Thoracic aorta (tissue), 2 donors: ENCODE measurements around the gene KNOP1. TPM values are rescaled to one million over a fixed set of nuclear protein-coding genes. Genes with fewer than 3 reads are reported as not detected.

Experiments used
- ATAC-seq: fragments of 150-250 bp; one replicate; pipeline ENCODE4 v1.8.0; 2017; ENCODE audit warnings: low read depth; ENCODE audit not compliant: insufficient number of reproducible peaks, low FRiP score
- DNase-seq: peaks from one replicate; pipeline ENCODE4 v3.0.0-alpha.2; 2020; ENCODE audit warnings: low spot score
- H3K27ac ChIP-seq, 2 donors: fragments of 200-600 bp; sonication (generic); 1 replicate in 1 of 2; 2 replicates in 1 of 2; pipeline ENCODE4 v1.5.1; 2016; ENCODE audit warnings: mild to moderate bottlenecking in 2 of 2, moderate library complexity in 2 of 2
- H3K27me3 ChIP-seq: fragments of 200-600 bp; sonication (generic); replicated peaks from 2 replicates; pipeline ENCODE4 v1.6.0; 2016; ENCODE audit warnings: mild to moderate bottlenecking; ENCODE audit not compliant: insufficient read depth
- H3K36me3 ChIP-seq: fragments of 200-600 bp; sonication (generic); one replicate; pipeline ENCODE4 v1.5.1; 2016
- H3K4me1 ChIP-seq, 2 donors: fragments of 200-600 bp; sonication (generic); 1 replicate in 1 of 2; 2 replicates in 1 of 2; pipeline versions ENCODE4 v1.5.1 to v1.6.0; 2016; ENCODE audit warnings: low read depth in 2 of 2, mild to moderate bottlenecking in 1 of 2; ENCODE audit not compliant: control insufficient read depth in 1 of 2
- H3K4me3 ChIP-seq: fragments of 200-600 bp; sonication (generic); 2 replicates; pipeline ENCODE4 v1.5.1; 2016; ENCODE audit warnings: mild to moderate bottlenecking
- H3K9me3 ChIP-seq: fragments of 200-600 bp; sonication (generic); 2 replicates; pipeline ENCODE4 v1.5.1; 2016
- CTCF ChIP-seq: fragments of 200-600 bp; sonication (generic); IDR thresholded peaks from one replicate; pipeline ENCODE4 v1.5.1; 2019; ENCODE audit warnings: antibody characterized with exemption
- total RNA-seq, 2 donors: library from RNA; depleted of rRNA; stranded (reverse); fragments of >200 nt; gene quantifications; one replicate each; pipeline versions ENCODE4 v1.1.0 to v1.2.3, GENCODE V29; 2016

KNOP1 gene
- total RNA-seq, 2 donors from 2014 or later: 6.5 to 10.6 TPM

GRCh38 chr16:19715566-19715965 lies 2.5 kb downstream of the KNOP1 start:
- H3K9me3 ChIP-seq: no peaks in the 10 kb centered on the region
- H3K4me1 ChIP-seq: peaks cover 3 to 20% of the 10 kb centered on the region in 2 donors
- no peak for TF ChIP-seq CTCF
- no peaks in the 10 kb centered on the region for H3K27me3 ChIP-seq
- H3K36me3 ChIP-seq: peaks cover 9% of the 10 kb centered on the region
- ATAC-seq (no peak), DNase-seq (no peak)
- no peak overlapping the region for H3K27ac ChIP-seq
- no peak overlapping the region for H3K4me3 ChIP-seq

- no peaks in the 10 kb centered on the region for H3K27me3 ChIP-seq
- H3K4me1 ChIP-seq: peaks cover 3 to 14% of the 10 kb centered on the region in 2 donors
- no peak for DNase-seq
- peaks cover 26% of the 10 kb centered on the region for H3K36me3 ChIP-seq
- H3K27ac ChIP-seq: no peak overlapping the region
- H3K9me3 ChIP-seq: no peaks in the 10 kb centered on the region
- no peak overlapping the region for H3K4me3 ChIP-seq
- no peak for TF ChIP-seq CTCF
- ATAC-seq: no peak
Measured at GRCh38 chr16:19713697-19714096, 4.3 kb downstream of the KNOP1 start.

DNA sequence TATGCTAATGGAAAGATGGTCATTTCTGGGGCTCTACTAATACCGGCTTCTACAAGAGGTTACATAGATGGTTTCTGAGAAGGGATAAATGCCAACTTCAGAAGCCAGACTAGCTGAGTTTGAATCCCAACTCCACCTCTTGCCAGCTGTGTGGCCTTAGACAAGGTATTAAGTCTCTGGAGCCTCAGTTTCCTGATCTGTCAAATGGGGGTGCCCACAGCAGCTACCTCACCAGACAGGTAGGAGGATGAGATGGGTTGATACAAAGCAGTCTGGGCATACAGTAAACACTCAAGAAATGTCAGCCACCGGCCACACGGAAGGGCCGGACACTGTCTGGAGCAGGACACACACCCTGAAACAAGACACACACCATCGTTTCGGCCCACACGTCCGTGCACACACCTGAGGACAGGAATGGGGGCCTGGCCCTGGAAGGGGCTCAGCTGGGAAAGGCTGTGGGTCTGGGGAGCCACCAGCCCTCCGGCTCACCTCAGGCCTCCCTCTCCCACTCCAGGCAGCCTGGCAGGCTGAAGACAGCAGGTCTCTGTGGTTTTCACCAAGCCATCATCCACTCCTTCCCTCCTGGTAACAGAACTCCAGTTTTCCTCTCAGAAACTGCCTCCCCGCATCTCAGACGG lies 5.5 kb downstream of the KNOP1 start:
- Histone ChIP-seq H3K36me3 (peaks cover 26% of the 10 kb centered on the region), H3K4me1 (peaks cover 3 to 13% of the 10 kb centered on the region in 2 donors), H3K9me3 (no peaks in the 10 kb centered on the region), H3K27me3 (no peaks in the 10 kb centered on the region), H3K4me3 (no peak overlapping the region), H3K27ac (no peak overlapping the region)
- no peak for DNase-seq
- TF ChIP-seq CTCF: no peak
- no peak for ATAC-seq

DNA sequence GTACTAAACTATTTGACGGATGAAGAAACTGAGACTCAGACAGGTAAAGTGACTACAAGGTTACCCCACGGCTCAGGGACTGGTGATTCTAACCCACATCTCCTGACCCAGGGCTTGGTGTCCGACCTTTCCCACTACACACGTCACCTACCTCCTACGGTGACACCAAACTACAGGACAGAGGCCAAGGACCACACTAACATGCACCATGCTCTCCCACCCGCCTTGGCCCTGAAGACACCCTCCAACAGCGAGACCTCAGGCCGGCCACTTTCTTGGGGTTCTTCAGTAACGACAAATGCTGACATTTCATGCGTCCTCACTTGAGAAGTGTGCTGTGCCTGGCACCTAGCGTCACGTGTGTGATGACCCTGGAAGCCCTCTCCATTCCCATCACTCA lies 6.4 kb downstream of the KNOP1 start:
- Histone ChIP-seq H3K9me3 (no peaks in the 10 kb centered on the region), H3K27me3 (no peaks in the 10 kb centered on the region), H3K27ac (no peak overlapping the region), H3K4me1 (peaks cover 0 to 5% of the 10 kb centered on the region in 2 donors), H3K4me3 (no peak overlapping the region), H3K36me3 (peaks cover 26% of the 10 kb centered on the region)
- DNase-seq (no peak), ATAC-seq (no peak)
- no peak for TF ChIP-seq CTCF

DNA sequence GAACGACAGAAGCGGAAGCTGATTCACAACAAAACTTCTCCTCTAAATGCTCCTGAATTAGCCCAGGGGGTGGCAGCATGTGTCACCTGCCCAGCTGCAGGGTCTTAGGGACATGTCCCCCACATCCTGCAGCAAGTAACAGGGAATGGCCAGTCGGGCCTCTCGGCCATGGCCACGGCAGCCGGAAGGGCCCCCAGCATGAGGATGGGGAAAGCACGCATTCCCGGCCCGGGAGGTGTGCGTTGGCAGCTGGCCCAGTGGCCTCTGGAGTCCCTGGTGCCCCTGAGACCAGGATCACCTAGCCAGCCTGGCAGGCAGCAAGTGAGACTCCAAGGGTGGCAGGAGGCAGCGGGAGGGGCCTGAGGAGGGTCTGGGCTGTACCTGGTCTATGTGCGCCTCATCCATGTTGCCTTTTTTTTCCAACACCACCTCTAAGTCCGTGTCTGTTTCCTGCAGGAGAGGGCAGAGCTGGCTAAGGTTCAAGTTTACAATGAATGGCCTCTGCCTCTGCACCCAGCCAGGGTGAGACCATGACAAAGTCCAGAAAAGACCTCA lies 7.0 kb downstream of the KNOP1 start:
- Histone ChIP-seq H3K27ac (no peak overlapping the region), H3K9me3 (no peaks in the 10 kb centered on the region), H3K36me3 (peaks cover 26% of the 10 kb centered on the region), H3K4me1 (no peaks in the 10 kb centered on the region), H3K4me3 (no peak overlapping the region), H3K27me3 (no peaks in the 10 kb centered on the region)
- ATAC-seq: no peak
- no peak for TF ChIP-seq CTCF
- DNase-seq: no peak
